WTC11 (cell line): Measurements from ENCODE around the gene LRRC10B.

Experiments
- CTCF ChIP-seq: fragments of 200-600 bp; IDR thresholded peaks from 2 replicates; pipeline ENCODE4 v1.8.0; 2022; ENCODE audit warnings: antibody characterized with exemption
- JUN ChIP-seq: sonication (generic); formaldehyde crosslinking; IDR thresholded peaks from 2 replicates; pipeline ENCODE4 v1.8.0; 2023; ENCODE audit warnings: mild to moderate bottlenecking, missing genetic modification reagents
- MAX ChIP-seq: sonication (generic); formaldehyde crosslinking; IDR thresholded peaks from 2 replicates; pipeline ENCODE4 v1.8.0; 2022; ENCODE audit warnings: mild to moderate bottlenecking, missing genetic modification reagents
- NR2C2 ChIP-seq: sonication (generic); formaldehyde crosslinking; IDR thresholded peaks from 2 replicates; pipeline ENCODE4 v1.8.0; 2022; ENCODE audit warnings: mild to moderate bottlenecking, missing genetic modification reagents
- PRDM15 ChIP-seq: sonication (generic); formaldehyde crosslinking; IDR thresholded peaks from 2 replicates; pipeline ENCODE4 v1.8.0; 2022; ENCODE audit warnings: missing genetic modification reagents
- PREB ChIP-seq: sonication (generic); formaldehyde crosslinking; IDR thresholded peaks from 2 replicates; pipeline ENCODE4 v1.8.1; 2022; ENCODE audit warnings: mild to moderate bottlenecking, missing genetic modification reagents, moderate library complexity, borderline replicate concordance
- TF ChIP-seq, protein P1 (sequence below): fragments of 250-450 bp; sonication (Bioruptor Pico); IDR thresholded peaks from 2 replicates; pipeline ENCODE4 v2.1.2; 2022; ENCODE audit warnings: mild to moderate bottlenecking, moderate library complexity

GRCh38 chr11:61480261-61480993 is 28.1 kb upstream of the LRRC10B start:
- TF ChIP-seq CTCF = no peak
- TF ChIP-seq MAX (CRISPR knock-in tag) = no peak
- TF ChIP-seq JUN = no peak
- TF ChIP-seq, protein P1, sequence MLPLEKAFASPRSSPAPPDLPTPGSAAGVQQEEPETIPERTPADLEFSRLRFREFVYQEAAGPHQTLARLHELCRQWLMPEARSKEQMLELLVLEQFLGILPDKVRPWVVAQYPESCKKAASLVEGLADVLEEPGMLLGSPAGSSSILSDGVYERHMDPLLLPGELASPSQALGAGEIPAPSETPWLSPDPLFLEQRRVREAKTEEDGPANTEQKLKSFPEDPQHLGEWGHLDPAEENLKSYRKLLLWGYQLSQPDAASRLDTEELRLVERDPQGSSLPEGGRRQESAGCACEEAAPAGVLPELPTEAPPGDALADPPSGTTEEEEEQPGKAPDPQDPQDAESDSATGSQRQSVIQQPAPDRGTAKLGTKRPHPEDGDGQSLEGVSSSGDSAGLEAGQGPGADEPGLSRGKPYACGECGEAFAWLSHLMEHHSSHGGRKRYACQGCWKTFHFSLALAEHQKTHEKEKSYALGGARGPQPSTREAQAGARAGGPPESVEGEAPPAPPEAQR (CRISPR knock-in tag) = no peak
- TF ChIP-seq PRDM15 (CRISPR knock-in tag) = no peak
- no peak for TF ChIP-seq NR2C2 (CRISPR knock-in tag)
- no peak for TF ChIP-seq PREB
